Body of pancreas (tissue), 4 donors: ENCODE results near the gene CDC42BPA.

ENCODE experiments used
- POLR2A ChIP-seq, 3 donors: fragments of 450-650 bp; IDR thresholded peaks; one replicate each; pipeline ENCODE4 v1.6.1; 2016; ENCODE audit warnings: antibody characterized with exemption in 3 of 3, mild to moderate bottlenecking in 2 of 3
- TF ChIP-seq, protein P1 (sequence below), 7 experiments: fragments of 450-650 bp in 4 of 7; fragments of 200-600 bp in 3 of 7; sonication (generic) in 3 of 7; IDR thresholded peaks; one replicate each; pipeline ENCODE4 v1.5.1; 2016 to 2019; ENCODE audit warnings: antibody characterized with exemption in 7 of 7

DNA sequence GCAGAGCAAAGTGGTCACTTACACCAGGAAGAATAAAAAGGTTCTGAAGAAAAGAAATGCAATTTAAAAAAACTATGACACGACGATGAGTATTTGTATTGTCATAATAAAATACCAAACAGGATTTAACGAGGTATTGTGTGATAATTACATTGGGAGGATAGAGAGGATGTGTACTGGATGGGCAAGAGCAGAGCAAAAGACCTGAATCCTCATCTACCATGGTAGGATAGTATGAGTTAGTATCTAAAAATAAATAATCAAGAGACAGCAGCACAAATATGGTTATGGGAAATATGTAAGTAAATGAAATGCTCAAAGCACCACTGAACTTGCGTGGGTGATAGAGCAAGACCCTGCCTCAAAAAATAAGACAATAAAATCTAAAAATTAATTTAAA lies 162.6 kb downstream of the CDC42BPA start:
- TF ChIP-seq, protein P1, sequence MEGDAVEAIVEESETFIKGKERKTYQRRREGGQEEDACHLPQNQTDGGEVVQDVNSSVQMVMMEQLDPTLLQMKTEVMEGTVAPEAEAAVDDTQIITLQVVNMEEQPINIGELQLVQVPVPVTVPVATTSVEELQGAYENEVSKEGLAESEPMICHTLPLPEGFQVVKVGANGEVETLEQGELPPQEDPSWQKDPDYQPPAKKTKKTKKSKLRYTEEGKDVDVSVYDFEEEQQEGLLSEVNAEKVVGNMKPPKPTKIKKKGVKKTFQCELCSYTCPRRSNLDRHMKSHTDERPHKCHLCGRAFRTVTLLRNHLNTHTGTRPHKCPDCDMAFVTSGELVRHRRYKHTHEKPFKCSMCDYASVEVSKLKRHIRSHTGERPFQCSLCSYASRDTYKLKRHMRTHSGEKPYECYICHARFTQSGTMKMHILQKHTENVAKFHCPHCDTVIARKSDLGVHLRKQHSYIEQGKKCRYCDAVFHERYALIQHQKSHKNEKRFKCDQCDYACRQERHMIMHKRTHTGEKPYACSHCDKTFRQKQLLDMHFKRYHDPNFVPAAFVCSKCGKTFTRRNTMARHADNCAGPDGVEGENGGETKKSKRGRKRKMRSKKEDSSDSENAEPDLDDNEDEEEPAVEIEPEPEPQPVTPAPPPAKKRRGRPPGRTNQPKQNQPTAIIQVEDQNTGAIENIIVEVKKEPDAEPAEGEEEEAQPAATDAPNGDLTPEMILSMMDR (IDR thresholded peaks at IDR 0.05) = no peak
- no peak for TF ChIP-seq POLR2A (IDR thresholded peaks at IDR 0.05)
